Skeletal muscle satellite cell (primary cell): ENCODE results near the gene SLC39A10.

Experiments used
- H3K27me3 ChIP-seq: 2 replicates; pipeline ENCODE4 v1.7.0; 2013; ENCODE audit warnings: low read length; ENCODE audit not compliant: control insufficient read depth, insufficient read depth
- H3K36me3 ChIP-seq: 2 replicates; pipeline ENCODE4 v1.7.0; 2013; ENCODE audit warnings: mild to moderate bottlenecking, control low read depth, low read length; ENCODE audit not compliant: insufficient read depth
- H3K4me1 ChIP-seq: 2 replicates; pipeline ENCODE4 v1.7.0; 2013; ENCODE audit warnings: low read length; ENCODE audit not compliant: control insufficient read depth, insufficient read depth
- H3K4me2 ChIP-seq: 2 replicates; pipeline ENCODE4 v1.7.0; 2013; ENCODE audit warnings: mild to moderate bottlenecking, low read length
- H3K4me3 ChIP-seq: 2 replicates; pipeline ENCODE4 v1.7.0; 2013; ENCODE audit warnings: low read length
- H3K9ac ChIP-seq: 2 replicates; pipeline ENCODE4 v1.7.0; 2013; ENCODE audit warnings: mild to moderate bottlenecking, low read depth, low read length, moderate library complexity
- H3K9me3 ChIP-seq: replicated peaks from 2 replicates; pipeline ENCODE4 v1.7.0; 2013; ENCODE audit warnings: mild to moderate bottlenecking, control low read depth, low read length

Gene SLC39A10

DNA sequence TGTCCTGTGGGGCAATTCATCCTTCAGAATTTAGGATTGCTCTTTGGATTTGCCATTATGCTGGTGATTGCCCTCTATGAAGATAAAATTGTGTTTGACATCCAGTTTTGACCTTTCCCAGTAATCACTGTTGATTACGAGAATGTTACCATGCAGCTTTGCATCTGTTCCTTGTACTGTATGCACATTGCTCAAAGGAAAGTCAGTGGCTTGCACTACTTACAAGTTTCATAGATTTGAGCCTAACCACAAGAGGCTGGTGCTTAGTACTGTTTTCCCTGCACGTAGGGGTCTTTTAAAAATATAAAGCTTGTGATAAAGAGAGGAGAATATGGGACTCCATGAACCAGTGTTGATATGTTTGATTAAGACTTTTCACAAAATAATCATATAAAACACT, 77.9 kb downstream of the SLC39A10 start:
- Histone ChIP-seq H3K27me3 (no peaks in the 10 kb centered on the region), H3K4me2 (peak overlapping the region; percentile 2), H3K36me3 (peaks cover 9% of the 10 kb centered on the region), H3K9ac (no peak overlapping the region), H3K4me3 (no peak overlapping the region), H3K4me1 (peaks cover 26% of the 10 kb centered on the region), H3K9me3 (no peaks in the 10 kb centered on the region)

DNA sequence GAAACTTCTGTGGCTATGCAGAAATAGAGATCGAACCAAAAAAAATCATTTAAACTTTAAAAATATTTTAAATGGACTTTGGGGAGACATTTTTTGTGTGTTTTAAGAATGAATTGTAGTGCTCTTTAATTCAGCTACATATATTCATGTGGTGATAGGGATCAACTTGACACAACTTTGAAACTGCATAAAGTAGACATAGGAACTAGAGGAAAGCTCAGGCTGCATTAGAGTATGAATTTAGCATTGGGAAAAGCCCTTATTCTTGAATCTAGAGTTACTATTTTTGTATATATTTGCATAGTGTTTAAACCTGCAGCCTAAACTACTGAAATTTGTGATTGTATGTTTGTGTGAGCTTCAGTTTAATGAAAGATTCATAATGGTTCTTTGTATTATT, 78.3 kb downstream of the SLC39A10 start:
- Histone ChIP-seq H3K4me3 (no peak overlapping the region), H3K27me3 (no peaks in the 10 kb centered on the region), H3K4me2 (no peak overlapping the region), H3K9me3 (no peaks in the 10 kb centered on the region), H3K36me3 (peaks cover 8% of the 10 kb centered on the region), H3K9ac (no peak overlapping the region), H3K4me1 (peaks cover 26% of the 10 kb centered on the region)

DNA sequence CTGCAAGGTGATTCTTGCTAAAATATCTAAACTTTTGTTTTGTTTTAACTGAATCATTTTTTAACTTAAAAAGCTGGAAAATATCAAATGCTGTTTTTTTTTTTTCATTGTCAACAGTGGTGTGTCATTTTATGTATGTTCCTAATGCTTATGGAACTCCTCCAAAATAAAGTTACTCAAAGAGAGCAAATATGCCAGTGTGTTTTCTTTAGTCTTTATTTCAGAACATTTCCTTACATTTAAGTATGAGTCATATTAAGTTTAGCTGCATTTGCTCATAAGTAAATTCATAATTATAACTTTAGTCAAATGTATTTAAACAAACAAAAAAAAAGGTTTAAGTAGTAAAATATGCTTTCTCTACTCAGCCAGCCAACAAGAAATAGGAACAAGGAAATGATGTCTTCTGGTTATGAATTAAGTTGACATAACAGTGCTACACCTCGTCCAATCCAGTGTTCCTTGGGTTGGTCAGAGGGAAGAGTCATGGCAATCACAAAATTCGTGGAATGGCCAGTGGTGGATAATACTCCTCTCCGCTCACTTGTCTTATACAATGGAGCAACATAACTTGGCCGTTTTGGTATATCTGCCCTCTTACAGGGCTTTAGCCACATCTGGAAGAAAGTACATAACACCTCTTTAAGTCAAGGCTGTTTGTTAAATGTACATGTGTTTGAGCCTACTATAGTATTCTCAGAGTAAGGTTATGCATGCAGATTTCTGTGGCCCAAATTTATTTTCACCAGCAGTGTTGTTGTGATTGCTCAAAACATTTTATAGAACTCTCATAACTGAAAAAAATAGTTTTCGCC, 80.7 kb downstream of the SLC39A10 start:
- peak overlapping the region; percentile 37 for H3K4me2 ChIP-seq
- no peaks in the 10 kb centered on the region for H3K36me3 ChIP-seq
- no peaks in the 10 kb centered on the region for H3K9me3 ChIP-seq
- H3K9ac ChIP-seq, result no peak overlapping the region
- peaks cover 26% of the 10 kb centered on the region for H3K4me1 ChIP-seq
- H3K4me3 ChIP-seq, result no peak overlapping the region
- no peaks in the 10 kb centered on the region for H3K27me3 ChIP-seq

DNA sequence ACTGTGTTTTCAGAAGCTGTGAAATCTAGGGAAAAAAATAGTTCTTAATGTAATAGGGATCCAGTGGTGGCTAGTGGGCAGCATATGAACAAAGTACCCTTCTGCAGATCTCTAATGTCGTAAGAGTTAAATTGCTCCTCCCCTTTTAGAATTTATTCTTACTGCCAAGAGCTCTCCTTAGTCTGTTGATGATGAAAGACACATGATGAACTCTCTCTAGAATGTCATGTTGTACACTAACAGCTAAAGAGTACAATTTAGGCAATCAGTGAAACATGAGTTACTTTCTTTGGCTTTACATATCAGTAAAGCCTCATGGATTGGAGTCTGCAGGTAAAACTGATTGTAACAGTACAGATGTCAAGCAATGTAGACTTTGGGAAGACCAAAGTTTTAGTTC, 84.2 kb downstream of the SLC39A10 start:
- H3K4me3 ChIP-seq, result no peak overlapping the region
- H3K4me1 ChIP-seq, result peaks cover 13% of the 10 kb centered on the region
- no peaks in the 10 kb centered on the region for H3K36me3 ChIP-seq
- H3K9me3 ChIP-seq, result no peaks in the 10 kb centered on the region
- no peaks in the 10 kb centered on the region for H3K27me3 ChIP-seq
- no peak overlapping the region for H3K4me2 ChIP-seq
- no peak overlapping the region for H3K9ac ChIP-seq

DNA sequence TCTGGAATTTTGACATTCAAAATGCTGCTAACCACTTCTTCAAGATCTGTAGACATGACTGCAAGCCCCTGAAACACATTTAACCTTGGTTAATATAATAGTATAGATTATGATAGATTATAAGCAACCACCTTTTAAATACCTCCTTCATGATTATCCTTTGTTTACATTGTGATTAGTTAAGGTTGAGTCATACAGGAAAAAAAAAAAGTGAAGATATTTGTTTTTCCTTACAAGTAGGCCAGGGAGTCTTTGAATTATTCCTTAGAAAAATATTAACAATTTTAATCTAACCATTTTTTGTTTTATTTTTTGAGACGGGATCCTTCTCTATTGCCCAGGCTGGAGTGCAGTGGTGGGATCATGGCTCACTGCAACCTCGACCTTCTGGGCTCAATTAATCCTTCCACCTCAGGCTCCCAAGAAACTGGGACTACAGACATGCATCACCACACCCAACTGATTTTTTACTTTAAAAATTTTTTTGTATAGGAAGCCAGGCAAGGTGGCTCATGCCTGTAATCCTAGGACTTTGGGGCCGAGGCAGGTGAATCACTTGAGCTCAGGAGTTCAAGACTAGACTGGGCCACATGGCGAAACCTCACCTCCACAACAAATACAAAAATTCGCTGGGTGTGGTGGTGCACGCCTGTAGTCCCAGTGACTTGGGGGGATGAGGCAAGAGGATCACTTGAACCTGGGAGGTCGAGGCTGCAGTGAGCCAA, 99.4 kb downstream of the SLC39A10 start:
- Histone ChIP-seq H3K4me1 (peaks cover 7% of the 10 kb centered on the region), H3K27me3 (no peaks in the 10 kb centered on the region), H3K4me3 (no peak overlapping the region), H3K36me3 (no peaks in the 10 kb centered on the region), H3K4me2 (no peak overlapping the region), H3K9ac (no peak overlapping the region), H3K9me3 (no peaks in the 10 kb centered on the region)

DNA sequence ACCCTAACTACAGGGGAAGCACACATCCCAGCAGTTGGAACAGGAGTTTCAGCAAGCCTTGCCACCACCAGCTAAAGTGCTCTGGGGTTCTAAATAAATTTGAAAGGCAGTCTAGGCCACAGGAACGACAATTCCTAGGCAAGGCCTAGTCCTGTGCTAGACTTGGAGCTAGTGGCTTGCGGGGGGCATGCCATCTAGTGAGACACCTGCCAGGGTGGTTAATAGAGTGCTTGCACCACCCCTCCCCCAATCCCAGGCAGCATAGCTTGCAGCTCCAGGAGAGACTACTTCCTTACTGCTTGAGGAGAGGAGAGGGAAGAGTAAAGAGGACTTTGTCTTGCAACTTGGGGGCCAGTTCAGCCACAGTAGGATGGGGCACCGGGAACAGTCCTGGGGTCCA, 101.8 kb downstream of the SLC39A10 start:
- Histone ChIP-seq H3K9me3 (no peaks in the 10 kb centered on the region), H3K9ac (no peak overlapping the region), H3K4me2 (no peak overlapping the region)

DNA sequence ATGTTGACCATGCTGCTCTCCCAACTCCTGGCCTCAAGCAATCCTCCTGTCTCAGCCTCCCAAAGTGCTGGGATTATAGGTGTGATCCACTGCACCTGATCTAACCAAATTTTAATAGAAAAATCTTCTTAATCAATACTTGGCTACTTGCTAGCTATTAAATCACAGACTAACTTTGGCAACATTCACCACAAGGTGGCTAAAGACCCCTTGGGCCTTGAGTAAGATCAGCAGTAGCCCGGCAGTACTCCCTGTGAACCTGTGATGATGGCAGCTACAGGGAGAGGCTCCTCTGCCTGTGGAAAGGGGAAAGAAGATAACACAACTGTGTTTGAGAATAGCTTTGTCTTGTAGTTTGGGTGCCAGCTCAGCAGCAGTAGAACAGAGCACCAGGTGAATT, 102.9 kb downstream of the SLC39A10 start:
- no peaks in the 10 kb centered on the region for H3K36me3 ChIP-seq
- no peak overlapping the region for H3K4me3 ChIP-seq
- H3K9me3 ChIP-seq, result no peaks in the 10 kb centered on the region
- no peaks in the 10 kb centered on the region for H3K27me3 ChIP-seq
- H3K4me2 ChIP-seq, result no peak overlapping the region
- peaks cover 7% of the 10 kb centered on the region for H3K4me1 ChIP-seq
- H3K9ac ChIP-seq, result no peak overlapping the region

More for the DNA sequence above, 101.8 kb downstream of the SLC39A10 start:
- Histone ChIP-seq H3K4me3 (no peak overlapping the region), H3K4me1 (peaks cover 7% of the 10 kb centered on the region), H3K27me3 (no peaks in the 10 kb centered on the region), H3K36me3 (no peaks in the 10 kb centered on the region)

DNA sequence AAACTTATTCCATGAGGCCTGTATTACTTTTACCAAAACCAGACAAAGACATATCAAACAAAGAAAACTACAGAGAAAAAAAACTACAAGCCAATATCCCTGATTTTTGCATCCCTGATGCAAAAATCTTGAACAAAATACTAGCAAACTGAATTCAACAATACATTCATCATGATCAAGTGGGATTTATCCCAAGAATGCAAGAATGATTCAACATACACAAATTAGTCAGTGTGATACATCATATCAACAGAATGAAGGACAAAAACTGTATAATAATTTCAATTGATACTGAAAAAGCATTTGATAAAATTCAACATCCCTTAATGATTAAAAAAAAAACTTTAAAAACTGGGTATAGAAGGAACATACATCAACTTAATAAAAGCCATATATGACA, 106.8 kb downstream of the SLC39A10 start:
- no peak overlapping the region for H3K4me2 ChIP-seq
- H3K27me3 ChIP-seq, result no peaks in the 10 kb centered on the region
- no peak overlapping the region for H3K4me3 ChIP-seq
- H3K9ac ChIP-seq, result no peak overlapping the region
- peaks cover 6% of the 10 kb centered on the region for H3K4me1 ChIP-seq
- H3K9me3 ChIP-seq, result no peaks in the 10 kb centered on the region
- no peaks in the 10 kb centered on the region for H3K36me3 ChIP-seq

DNA sequence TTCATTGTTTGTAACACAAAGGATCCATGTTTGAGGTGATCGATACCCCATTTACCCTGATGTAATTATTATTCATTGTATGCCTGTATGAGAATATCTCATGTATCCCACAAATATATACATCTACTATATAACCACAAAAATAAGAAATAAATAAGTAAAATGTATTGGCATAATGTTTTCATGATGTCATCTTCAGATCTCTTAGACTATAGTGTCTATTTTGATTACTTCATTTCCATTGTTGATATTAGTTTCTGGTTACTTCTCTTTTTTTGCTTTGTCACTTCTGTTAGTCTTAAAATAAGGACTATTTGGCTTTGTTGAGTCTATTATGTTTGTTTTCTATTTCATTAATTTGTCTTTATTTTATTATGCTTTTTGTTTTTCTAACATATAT, 109.7 kb downstream of the SLC39A10 start:
- Histone ChIP-seq H3K4me2 (no peak overlapping the region), H3K36me3 (no peaks in the 10 kb centered on the region), H3K9me3 (no peaks in the 10 kb centered on the region), H3K4me3 (no peak overlapping the region), H3K27me3 (no peaks in the 10 kb centered on the region), H3K4me1 (peaks cover 6% of the 10 kb centered on the region), H3K9ac (no peak overlapping the region)

DNA sequence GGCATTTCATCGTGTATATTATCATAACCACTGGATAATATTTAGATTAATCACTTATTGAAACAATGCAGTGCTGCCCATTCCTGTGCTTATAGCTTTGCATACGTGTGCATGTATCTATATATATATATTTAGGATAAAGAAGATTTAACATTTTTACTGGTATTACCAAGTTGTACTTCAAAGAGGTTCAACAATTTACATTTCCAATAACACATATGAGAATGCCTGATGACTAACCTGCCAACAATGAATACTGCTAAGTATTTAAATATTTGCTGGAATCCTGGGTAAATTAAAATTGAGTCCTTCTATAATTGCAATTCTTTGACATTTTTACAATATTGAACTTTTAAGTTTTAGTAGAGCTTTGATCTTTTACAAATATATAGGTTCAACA, 111.4 kb downstream of the SLC39A10 start:
- Histone ChIP-seq H3K4me3 (no peak overlapping the region), H3K27me3 (no peaks in the 10 kb centered on the region), H3K4me2 (no peak overlapping the region), H3K9me3 (no peaks in the 10 kb centered on the region), H3K36me3 (no peaks in the 10 kb centered on the region), H3K4me1 (peaks cover 6% of the 10 kb centered on the region), H3K9ac (no peak overlapping the region)

DNA sequence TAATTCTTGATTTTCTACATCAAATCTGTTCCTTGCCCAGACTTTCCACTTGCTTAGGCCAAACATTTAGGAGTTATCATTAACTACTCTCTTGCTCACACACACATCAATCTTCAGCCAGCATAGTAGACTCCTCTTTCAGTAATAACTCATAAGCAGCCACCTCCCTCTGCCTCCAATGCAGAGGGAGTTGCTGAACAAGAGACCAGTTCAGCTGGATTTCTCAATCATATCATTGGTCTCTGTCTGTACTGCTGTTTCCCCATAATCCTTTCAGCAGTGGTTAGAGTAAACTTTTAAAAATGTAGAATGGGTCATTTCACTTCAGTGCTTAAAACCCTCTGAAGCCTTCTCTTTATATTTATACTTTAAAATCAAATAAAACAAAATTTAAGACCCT, 112.9 kb downstream of the SLC39A10 start:
- Histone ChIP-seq H3K4me3 (no peak overlapping the region), H3K9me3 (no peaks in the 10 kb centered on the region), H3K27me3 (no peaks in the 10 kb centered on the region), H3K4me2 (no peak overlapping the region), H3K36me3 (no peaks in the 10 kb centered on the region), H3K9ac (no peak overlapping the region), H3K4me1 (peaks cover 6% of the 10 kb centered on the region)

DNA sequence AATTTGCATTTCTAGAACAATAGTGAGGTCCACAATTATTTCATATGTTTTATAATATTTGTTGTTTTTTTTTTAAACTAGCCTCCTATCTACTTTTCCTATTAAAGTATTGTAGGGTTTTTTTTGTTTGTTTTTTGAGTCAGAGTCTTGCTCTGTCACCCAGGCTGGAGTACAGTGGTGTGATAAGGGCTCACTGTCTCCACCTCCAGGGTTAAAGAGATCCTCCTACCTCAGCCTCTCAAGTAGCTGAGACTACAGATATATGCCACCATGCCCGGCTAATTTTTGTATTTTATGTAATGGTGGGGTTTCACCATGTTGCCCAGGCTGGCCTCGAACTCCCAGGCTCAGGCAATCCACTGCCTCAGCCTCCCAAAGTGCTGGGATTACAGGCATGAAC, 122.5 kb downstream of the SLC39A10 start:
- Histone ChIP-seq H3K36me3 (no peaks in the 10 kb centered on the region), H3K27me3 (no peaks in the 10 kb centered on the region), H3K9me3 (no peaks in the 10 kb centered on the region), H3K4me2 (no peak overlapping the region), H3K4me3 (no peak overlapping the region), H3K4me1 (no peaks in the 10 kb centered on the region), H3K9ac (no peak overlapping the region)
